CD8-positive, alpha-beta memory T cell (primary cell): ENCODE data around the gene EIF2A. TPM values are rescaled to one million over a fixed set of nuclear protein-coding genes. Genes with fewer than 3 reads are reported as not detected.
"Not testable (repeated sequence)": the region's sequence is repeated elsewhere in the genome, so short reads cannot be mapped to it uniquely, and the experiment has no call there.

Experiments
- CTCF ChIA-PET: fragments of 350-600 bp; sonication (Branson Sonifier 250); formaldehyde crosslinking; loops from one replicate; lab custom pipeline; 2021; ENCODE audit warnings: antibody characterized with exemption; lab: Charles Lee
- POLR2A ChIA-PET: fragments of 350-600 bp; sonication (Branson Sonifier 250); formaldehyde crosslinking; loops from one replicate; lab custom pipeline; 2021; ENCODE audit warnings: antibody characterized with exemption; lab: Charles Lee
- DNase-seq, 5 donors: peaks; one replicate each; pipeline versions ENCODE4 v3.0.0 to v3.0.0-alpha.2; 2020 to 2022; ENCODE audit warnings: mixed read lengths in 1 of 5
- H3K27ac ChIP-seq: one replicate; pipeline ENCODE4 v1.7.0; 2013; ENCODE audit warnings: low read depth, mild to moderate bottlenecking, low read length, moderate library complexity
- H3K27me3 ChIP-seq: 2 replicates; pipeline ENCODE4 v1.7.0; 2013; ENCODE audit warnings: low read length, mild to moderate bottlenecking; ENCODE audit not compliant: insufficient read depth, poor library complexity, severe bottlenecking
- H3K36me3 ChIP-seq: 2 replicates; pipeline ENCODE4 v1.7.0; 2013; ENCODE audit warnings: mild to moderate bottlenecking, low read length, moderate library complexity; ENCODE audit not compliant: insufficient read depth
- H3K4me1 ChIP-seq: 2 replicates; pipeline ENCODE4 v1.7.0; 2013; ENCODE audit warnings: mild to moderate bottlenecking, low read length, moderate library complexity; ENCODE audit not compliant: insufficient read depth
- H3K4me3 ChIP-seq: 2 replicates; pipeline ENCODE4 v1.7.0; 2013; ENCODE audit warnings: mild to moderate bottlenecking, low read length
- H3K9me3 ChIP-seq: 2 replicates; pipeline ENCODE4 v1.7.0; 2013; ENCODE audit warnings: mild to moderate bottlenecking, low read length
- H3K27ac Mint-ChIP-seq, 8 donors: one replicate each; pipeline ENCODE4 v1.8.0; 2020 to 2021; ENCODE audit warnings: mixed read lengths in 8 of 8, mild to moderate bottlenecking in 6 of 8, inconsistent platforms in 3 of 8, moderate library complexity in 3 of 8
- H3K27me3 Mint-ChIP-seq, 2 donors: one replicate each; pipeline ENCODE4 v1.8.0; 2020 to 2021; ENCODE audit warnings: mixed read lengths in 2 of 2, mild to moderate bottlenecking in 1 of 2, moderate library complexity in 1 of 2
- H3K36me3 Mint-ChIP-seq, 3 donors: one replicate each; pipeline ENCODE4 v1.8.0; 2020 to 2021; ENCODE audit warnings: mixed read lengths in 3 of 3, inconsistent platforms in 1 of 3, mild to moderate bottlenecking in 1 of 3
- H3K4me1 Mint-ChIP-seq, 3 donors: one replicate each; pipeline ENCODE4 v1.8.0; 2020 to 2021; ENCODE audit warnings: mixed read lengths in 3 of 3, inconsistent platforms in 1 of 3, mild to moderate bottlenecking in 1 of 3
- H3K4me3 Mint-ChIP-seq, 7 donors: one replicate each; pipeline ENCODE4 v1.8.0; 2020 to 2021; ENCODE audit warnings: mixed read lengths in 7 of 7, mild to moderate bottlenecking in 6 of 7, moderate library complexity in 4 of 7, inconsistent platforms in 2 of 7
- H3K9me3 Mint-ChIP-seq, 5 donors: one replicate each; pipeline ENCODE4 v1.8.0; 2020 to 2022; ENCODE audit warnings: mixed read lengths in 5 of 5, mild to moderate bottlenecking in 3 of 5, moderate library complexity in 2 of 5, inconsistent platforms in 1 of 5
- polyA plus RNA-seq: library from polyadenylated mRNA; unstranded; fragments of 300-500 nt; fragmentation: Illumina TruSeq; gene quantifications from one replicate; pipeline ENCODE4 v1.2.3, GENCODE V29; 2021
- total RNA-seq, 2 experiments: library from RNA; stranded (reverse); gene quantifications; one replicate each; pipeline ENCODE4 v1.2.3, GENCODE V29; 2021

Gene EIF2A
- total and polyA plus RNA-seq, 3 experiments from 2014 or later, result 41.5 to 131 (median 128) TPM

GRCh38 chr3:150612494-150612893 lies 65.9 kb downstream of the EIF2A start:
- Histone ChIP-seq H3K36me3 (no peaks in the 10 kb centered on the region), H3K4me3 (no peak overlapping the region), H3K9me3 (no peaks in the 10 kb centered on the region), H3K27ac (no peak overlapping the region), H3K4me1 (peaks cover 51% of the 10 kb centered on the region), H3K27me3 (no peaks in the 10 kb centered on the region)
- no peak for DNase-seq
- no peaks in the 10 kb centered on the region for H3K9me3 Mint-ChIP-seq
- H3K4me1 Mint-ChIP-seq, result peaks cover 69 to 77% (median 76%) of the 10 kb centered on the region in 3 donors
- H3K27me3 Mint-ChIP-seq, result no peaks in the 10 kb centered on the region
- POLR2A ChIA-PET, result interaction anchor here (1.0 kb wide), 1 partner anchor 68 kb away, joined by 4 read pairs; no protein-coding TSS in a partner anchor
- peaks cover 4 to 49% (median 9%) of the 10 kb centered on the region in 3 donors for H3K36me3 Mint-ChIP-seq
- H3K4me3 Mint-ChIP-seq, result no peak overlapping the region
- H3K27ac Mint-ChIP-seq, result no peak overlapping the region
- CTCF ChIA-PET, result interaction anchor here (0.6 kb wide), 1 partner anchor 92 kb away, joined by 3 read pairs; no protein-coding TSS in a partner anchor

DNA sequence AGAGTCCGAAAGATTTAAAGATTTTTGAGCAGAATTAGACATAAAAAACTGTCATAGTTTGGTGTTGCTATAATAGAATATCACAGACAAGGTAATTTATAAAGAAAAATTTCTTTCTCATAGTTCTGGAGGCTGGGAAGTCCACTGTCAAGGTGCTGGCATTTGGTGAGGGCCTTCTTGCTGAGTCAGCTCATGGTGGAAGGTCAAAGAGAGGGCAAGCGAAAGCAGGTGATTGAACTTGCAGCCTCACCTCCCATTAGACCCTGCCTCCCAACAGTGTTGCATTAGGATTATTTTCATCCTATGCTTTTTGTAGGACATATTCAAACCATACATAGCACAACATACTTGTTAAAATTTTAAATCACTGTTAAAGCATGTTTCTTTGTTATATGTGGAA lies 66.4 kb downstream of the EIF2A start:
- CTCF ChIA-PET, result interaction anchor here (0.6 kb wide), 1 partner anchor 91 kb away, joined by 3 read pairs; no protein-coding TSS in a partner anchor
- Histone ChIP-seq H3K36me3 (no peaks in the 10 kb centered on the region), H3K4me3 (no peak overlapping the region), H3K27me3 (no peaks in the 10 kb centered on the region), H3K27ac (no peak overlapping the region), H3K9me3 (no peaks in the 10 kb centered on the region), H3K4me1 (peaks cover 47% of the 10 kb centered on the region)
- Mint-ChIP-seq H3K36me3 (peaks cover 4 to 47% (median 8%) of the 10 kb centered on the region in 3 donors), H3K27ac (peak overlapping the region in 1 of 8 donors; percentile 15), H3K9me3 (no peaks in the 10 kb centered on the region), H3K4me3 (peak overlapping the region in 2 of 7 donors; percentile 6 to 46), H3K27me3 (no peaks in the 10 kb centered on the region), H3K4me1 (peaks cover 65 to 77% (median 75%) of the 10 kb centered on the region in 3 donors)
- DNase-seq, result no peak
- POLR2A ChIA-PET, result interaction anchor here (1.0 kb wide), 1 partner anchor 68 kb away, joined by 4 read pairs; no protein-coding TSS in a partner anchor

- Histone ChIP-seq H3K9me3 (no peaks in the 10 kb centered on the region), H3K4me3 (no peak overlapping the region), H3K36me3 (no peaks in the 10 kb centered on the region), H3K4me1 (peaks cover 44% of the 10 kb centered on the region), H3K27me3 (no peaks in the 10 kb centered on the region), H3K27ac (no peak overlapping the region)
- H3K27me3 Mint-ChIP-seq, result no peaks in the 10 kb centered on the region
- ChIA-PET CTCF (no interaction called here), POLR2A (interaction anchor here (0.9 to 1.0 kb wide), 2 partner anchors 11 to 69 kb away, joined by 3 to 4 read pairs; partner anchors contain the start of gene SELENOT)
- H3K9me3 Mint-ChIP-seq, result no peaks in the 10 kb centered on the region
- peaks cover 63 to 77% (median 75%) of the 10 kb centered on the region in 3 donors for H3K4me1 Mint-ChIP-seq
- peaks cover 9 to 54% (median 13%) of the 10 kb centered on the region in 3 donors for H3K36me3 Mint-ChIP-seq
- peak overlapping the region in 5 of 8 donors; percentile 55 to 93 (median 80) for H3K27ac Mint-ChIP-seq
- DNase-seq, result no peak
- H3K4me3 Mint-ChIP-seq, result peak overlapping the region in 3 of 7 donors; percentile 2 to 39 (median 9)
These were observed 67.3 kb downstream of the EIF2A start for GRCh38 chr3:150613709-150614480.

- Mint-ChIP-seq H3K27ac (peak overlapping the region in 5 of 8 donors; percentile 31 to 91 (median 60)), H3K36me3 (peaks cover 8 to 51% (median 8%) of the 10 kb centered on the region in 3 donors), H3K4me1 (peaks cover 62 to 73% (median 72%) of the 10 kb centered on the region in 3 donors), H3K4me3 (peak overlapping the region in 3 of 7 donors; percentile 2 to 41 (median 28)), H3K9me3 (no peaks in the 10 kb centered on the region), H3K27me3 (peaks cover 0 to 1% of the 10 kb centered on the region in 2 donors)
- Histone ChIP-seq H3K36me3 (no peaks in the 10 kb centered on the region), H3K27ac (no peak overlapping the region), H3K27me3 (no peaks in the 10 kb centered on the region), H3K4me1 (peaks cover 39% of the 10 kb centered on the region), H3K9me3 (no peaks in the 10 kb centered on the region), H3K4me3 (no peak overlapping the region)
- CTCF ChIA-PET, result no interaction called here
- POLR2A ChIA-PET, result interaction anchor here (0.9 kb wide), 1 partner anchor 82 kb away, joined by 5 read pairs; no protein-coding TSS in a partner anchor
- DNase-seq, result no peak
These were observed 73.6 kb downstream of the EIF2A start for GRCh38 chr3:150620002-150620689.

DNA sequence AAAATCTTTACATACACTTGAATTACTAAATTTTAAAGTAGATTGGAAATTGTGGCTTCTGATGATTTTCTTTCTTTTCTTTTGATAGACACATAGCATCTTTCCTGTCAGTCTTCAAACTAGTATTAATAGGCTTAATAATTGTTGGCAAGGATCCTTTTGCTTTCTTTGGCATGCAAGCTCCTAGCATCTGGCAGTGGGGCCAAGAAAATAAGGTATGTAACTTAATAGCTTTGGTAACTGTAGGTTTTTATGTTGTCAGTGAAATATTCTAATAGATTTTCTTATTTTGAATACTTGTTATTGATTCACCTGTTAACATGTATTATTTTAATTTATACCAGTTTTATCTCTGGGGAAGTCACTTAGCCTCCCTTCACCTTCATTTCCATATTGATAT lies 76.4 kb downstream of the EIF2A start:
- CTCF ChIA-PET, H3K27ac ChIP-seq, H3K27me3 Mint-ChIP-seq, H3K9me3 Mint-ChIP-seq, H3K27me3 ChIP-seq, POLR2A ChIA-PET, H3K4me3 ChIP-seq, H3K4me3 Mint-ChIP-seq, DNase-seq, H3K9me3 ChIP-seq: not testable (repeated sequence)
- peaks cover 10 to 64% (median 21%) of the 10 kb centered on the region in 3 donors for H3K36me3 Mint-ChIP-seq
- peak overlapping the region in 3 of 8 donors; percentile 3 to 55 (median 35) for H3K27ac Mint-ChIP-seq
- H3K36me3 ChIP-seq, result peaks cover 15% of the 10 kb centered on the region
- peaks cover 55 to 64% (median 64%) of the 10 kb centered on the region in 3 donors for H3K4me1 Mint-ChIP-seq
- H3K4me1 ChIP-seq, result peaks cover 29% of the 10 kb centered on the region

- Mint-ChIP-seq H3K4me1 (peaks cover 48 to 55% (median 55%) of the 10 kb centered on the region in 3 donors), H3K27ac (peak overlapping the region in 4 of 8 donors; percentile 24 to 45 (median 34)), H3K36me3 (peaks cover 5 to 63% (median 16%) of the 10 kb centered on the region in 3 donors), H3K27me3 (peaks cover 0 to 1% of the 10 kb centered on the region in 2 donors), H3K9me3 (no peaks in the 10 kb centered on the region), H3K4me3 (no peak overlapping the region)
- Histone ChIP-seq H3K4me1 (peaks cover 23% of the 10 kb centered on the region), H3K27ac (no peak overlapping the region), H3K36me3 (peaks cover 15% of the 10 kb centered on the region), H3K4me3 (no peak overlapping the region), H3K27me3 (no peaks in the 10 kb centered on the region), H3K9me3 (no peaks in the 10 kb centered on the region)
- ChIA-PET CTCF (no interaction called here), POLR2A (no interaction called here)
- DNase-seq, result no peak
These were observed 77.4 kb downstream of the EIF2A start for GRCh38 chr3:150623945-150624344.

GRCh38 chr3:150626148-150626930 lies 79.8 kb downstream of the EIF2A start:
- Histone ChIP-seq H3K27me3 (no peaks in the 10 kb centered on the region), H3K27ac (no peak overlapping the region), H3K36me3 (peaks cover 15% of the 10 kb centered on the region), H3K9me3 (no peaks in the 10 kb centered on the region), H3K4me3 (no peak overlapping the region), H3K4me1 (peaks cover 4% of the 10 kb centered on the region)
- peaks cover 5 to 67% (median 16%) of the 10 kb centered on the region in 3 donors for H3K36me3 Mint-ChIP-seq
- H3K4me3 Mint-ChIP-seq, result no peak overlapping the region
- DNase-seq, result no peak
- ChIA-PET POLR2A (no interaction called here), CTCF (no interaction called here)
- H3K9me3 Mint-ChIP-seq, result no peaks in the 10 kb centered on the region
- no peaks in the 10 kb centered on the region for H3K27me3 Mint-ChIP-seq
- H3K4me1 Mint-ChIP-seq, result peaks cover 29 to 34% (median 33%) of the 10 kb centered on the region in 3 donors
- peak overlapping the region in 6 of 8 donors; percentile 5 to 88 (median 28) for H3K27ac Mint-ChIP-seq
